ENCODE data around the gene PNPLA7.
A peak's percentile ranks its signal among the peaks of the same experiment; 100 is the strongest.

The PNPLA7 gene

DNA sequence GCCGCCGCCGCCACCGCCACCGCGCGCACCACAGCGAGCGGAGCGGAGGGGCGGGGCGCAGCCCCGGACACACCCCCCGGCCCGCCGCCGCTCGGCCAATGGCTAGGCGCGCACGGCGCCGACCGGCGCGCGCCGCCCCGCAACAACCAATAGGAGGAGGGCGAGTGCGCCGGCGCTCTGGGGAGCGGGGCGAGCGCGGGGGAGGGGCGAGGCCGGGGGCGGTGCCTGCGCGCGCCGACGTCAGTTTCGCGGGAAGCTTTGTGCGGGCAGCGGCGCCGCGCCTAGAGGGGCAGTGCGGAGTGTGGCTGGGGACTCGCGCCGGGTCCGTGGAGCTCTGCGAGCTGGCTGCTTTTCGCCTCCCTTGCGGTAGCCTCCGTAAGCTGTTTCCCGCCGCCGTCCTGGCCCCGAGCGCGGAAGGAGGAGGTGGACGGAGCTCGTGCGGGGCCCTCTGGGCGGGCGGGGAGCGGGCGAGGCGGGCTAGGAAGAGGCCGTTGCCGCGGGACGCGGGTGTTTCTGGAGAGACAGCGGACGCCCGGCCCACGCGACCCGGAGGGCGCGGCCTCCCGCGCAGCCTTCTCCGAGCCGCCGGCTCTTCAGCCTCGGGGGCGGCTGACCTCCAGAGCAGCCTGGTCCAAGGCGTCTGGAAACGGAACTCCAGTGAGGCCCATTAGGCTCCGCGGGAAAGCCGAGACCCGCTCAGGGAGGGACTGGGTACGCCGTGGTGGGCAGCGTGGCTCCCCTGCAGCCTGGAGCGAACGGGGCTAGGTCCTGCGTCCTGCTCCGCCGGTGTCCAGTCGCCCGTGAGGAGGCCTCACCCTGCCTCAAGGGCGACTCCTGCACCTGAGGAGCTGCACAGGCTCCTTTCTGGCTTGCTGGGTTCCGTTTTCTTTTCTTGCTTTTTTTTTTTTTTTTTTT is 40.5 kb upstream of the PNPLA7 start, which contains the start of gene ZMYND19 (continued):
- TF ChIP-seq ZNF776 (tag by site-specific recombination; IDR thresholded peaks at IDR 0.05; ENCODE audit: borderline replicate concordance) (no peak), ZEB2 (tag by site-specific recombination; IDR thresholded peaks at IDR 0.05) (peak; percentile 64; the same call in 1 of the 2 replicates), HOXA7 (CRISPR knock-in tag; IDR thresholded peaks at IDR 0.05; ENCODE audit: borderline replicate concordance) (no peak), MYNN (tag by site-specific recombination; IDR thresholded peaks at IDR 0.05; ENCODE audit: borderline replicate concordance) (no peak), ZNF473 (tag by site-specific recombination; IDR thresholded peaks at IDR 0.05) (no peak), KLF9 (tag by site-specific recombination; IDR thresholded peaks at IDR 0.05; ENCODE audit: low read depth) (peak; percentile 65; the same call in 1 of the 2 replicates), ZNF16 (tag by site-specific recombination; IDR thresholded peaks at IDR 0.05; ENCODE audit: low read depth) (no peak), ZFHX2 (tag by site-specific recombination; conservative IDR thresholded peaks at IDR 0.05) (peak; percentile 73), ZNF600 (tag by site-specific recombination; IDR thresholded peaks at IDR 0.05) (peak; percentile 47; the same call in 1 of the 2 replicates), ZFP41 (tag by site-specific recombination; IDR thresholded peaks at IDR 0.05; ENCODE audit: borderline replicate concordance) (no peak), SP2 (tag by site-specific recombination; IDR thresholded peaks at IDR 0.05) (peak; percentile 68), ZNF24 (tag by site-specific recombination; IDR thresholded peaks at IDR 0.05) (peak; percentile 40; the same call in 1 of the 2 replicates), ZFP69B (tag by site-specific recombination; IDR thresholded peaks at IDR 0.05) (no peak), GLIS2 (tag by site-specific recombination; IDR thresholded peaks at IDR 0.05) (peak; percentile 96), ZNF610 (tag by site-specific recombination; IDR thresholded peaks at IDR 0.05; ENCODE audit: borderline replicate concordance) (peak; percentile 55; the same call in 1 of the 2 replicates), ZNF341 (tag by site-specific recombination; IDR thresholded peaks at IDR 0.05; ENCODE audit: low read depth) (no peak; the same call in 1 of the 2 replicates), ZNF785 (tag by site-specific recombination; IDR thresholded peaks at IDR 0.05) (peak; percentile 52; the same call in 1 of the 2 replicates), ZNF302 (tag by site-specific recombination; IDR thresholded peaks at IDR 0.05; ENCODE audit: low read depth) (no peak), ZNF548 (tag by site-specific recombination; IDR thresholded peaks at IDR 0.05) (no peak), ZNF555 (tag by site-specific recombination; conservative IDR thresholded peaks at IDR 0.05) (no peak), ZBTB21 (tag by site-specific recombination; IDR thresholded peaks at IDR 0.05) (no peak)
- TF ChIP-seq, protein P1, sequence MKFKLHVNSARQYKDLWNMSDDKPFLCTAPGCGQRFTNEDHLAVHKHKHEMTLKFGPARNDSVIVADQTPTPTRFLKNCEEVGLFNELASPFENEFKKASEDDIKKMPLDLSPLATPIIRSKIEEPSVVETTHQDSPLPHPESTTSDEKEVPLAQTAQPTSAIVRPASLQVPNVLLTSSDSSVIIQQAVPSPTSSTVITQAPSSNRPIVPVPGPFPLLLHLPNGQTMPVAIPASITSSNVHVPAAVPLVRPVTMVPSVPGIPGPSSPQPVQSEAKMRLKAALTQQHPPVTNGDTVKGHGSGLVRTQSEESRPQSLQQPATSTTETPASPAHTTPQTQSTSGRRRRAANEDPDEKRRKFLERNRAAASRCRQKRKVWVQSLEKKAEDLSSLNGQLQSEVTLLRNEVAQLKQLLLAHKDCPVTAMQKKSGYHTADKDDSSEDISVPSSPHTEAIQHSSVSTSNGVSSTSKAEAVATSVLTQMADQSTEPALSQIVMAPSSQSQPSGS (tag by site-specific recombination; IDR thresholded peaks at IDR 0.05; ENCODE audit: low read depth) = no peak
- TF ChIP-seq, protein P2, sequence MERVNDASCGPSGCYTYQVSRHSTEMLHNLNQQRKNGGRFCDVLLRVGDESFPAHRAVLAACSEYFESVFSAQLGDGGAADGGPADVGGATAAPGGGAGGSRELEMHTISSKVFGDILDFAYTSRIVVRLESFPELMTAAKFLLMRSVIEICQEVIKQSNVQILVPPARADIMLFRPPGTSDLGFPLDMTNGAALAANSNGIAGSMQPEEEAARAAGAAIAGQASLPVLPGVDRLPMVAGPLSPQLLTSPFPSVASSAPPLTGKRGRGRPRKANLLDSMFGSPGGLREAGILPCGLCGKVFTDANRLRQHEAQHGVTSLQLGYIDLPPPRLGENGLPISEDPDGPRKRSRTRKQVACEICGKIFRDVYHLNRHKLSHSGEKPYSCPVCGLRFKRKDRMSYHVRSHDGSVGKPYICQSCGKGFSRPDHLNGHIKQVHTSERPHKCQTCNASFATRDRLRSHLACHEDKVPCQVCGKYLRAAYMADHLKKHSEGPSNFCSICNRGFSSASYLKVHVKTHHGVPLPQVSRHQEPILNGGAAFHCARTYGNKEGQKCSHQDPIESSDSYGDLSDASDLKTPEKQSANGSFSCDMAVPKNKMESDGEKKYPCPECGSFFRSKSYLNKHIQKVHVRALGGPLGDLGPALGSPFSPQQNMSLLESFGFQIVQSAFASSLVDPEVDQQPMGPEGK (tag by site-specific recombination; IDR thresholded peaks at IDR 0.05) = peak; percentile 69
- TF ChIP-seq, protein P3, sequence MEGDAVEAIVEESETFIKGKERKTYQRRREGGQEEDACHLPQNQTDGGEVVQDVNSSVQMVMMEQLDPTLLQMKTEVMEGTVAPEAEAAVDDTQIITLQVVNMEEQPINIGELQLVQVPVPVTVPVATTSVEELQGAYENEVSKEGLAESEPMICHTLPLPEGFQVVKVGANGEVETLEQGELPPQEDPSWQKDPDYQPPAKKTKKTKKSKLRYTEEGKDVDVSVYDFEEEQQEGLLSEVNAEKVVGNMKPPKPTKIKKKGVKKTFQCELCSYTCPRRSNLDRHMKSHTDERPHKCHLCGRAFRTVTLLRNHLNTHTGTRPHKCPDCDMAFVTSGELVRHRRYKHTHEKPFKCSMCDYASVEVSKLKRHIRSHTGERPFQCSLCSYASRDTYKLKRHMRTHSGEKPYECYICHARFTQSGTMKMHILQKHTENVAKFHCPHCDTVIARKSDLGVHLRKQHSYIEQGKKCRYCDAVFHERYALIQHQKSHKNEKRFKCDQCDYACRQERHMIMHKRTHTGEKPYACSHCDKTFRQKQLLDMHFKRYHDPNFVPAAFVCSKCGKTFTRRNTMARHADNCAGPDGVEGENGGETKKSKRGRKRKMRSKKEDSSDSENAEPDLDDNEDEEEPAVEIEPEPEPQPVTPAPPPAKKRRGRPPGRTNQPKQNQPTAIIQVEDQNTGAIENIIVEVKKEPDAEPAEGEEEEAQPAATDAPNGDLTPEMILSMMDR (tag by site-specific recombination; IDR thresholded peaks at IDR 0.05) = peak; percentile 25
- TF ChIP-seq, protein P4, sequence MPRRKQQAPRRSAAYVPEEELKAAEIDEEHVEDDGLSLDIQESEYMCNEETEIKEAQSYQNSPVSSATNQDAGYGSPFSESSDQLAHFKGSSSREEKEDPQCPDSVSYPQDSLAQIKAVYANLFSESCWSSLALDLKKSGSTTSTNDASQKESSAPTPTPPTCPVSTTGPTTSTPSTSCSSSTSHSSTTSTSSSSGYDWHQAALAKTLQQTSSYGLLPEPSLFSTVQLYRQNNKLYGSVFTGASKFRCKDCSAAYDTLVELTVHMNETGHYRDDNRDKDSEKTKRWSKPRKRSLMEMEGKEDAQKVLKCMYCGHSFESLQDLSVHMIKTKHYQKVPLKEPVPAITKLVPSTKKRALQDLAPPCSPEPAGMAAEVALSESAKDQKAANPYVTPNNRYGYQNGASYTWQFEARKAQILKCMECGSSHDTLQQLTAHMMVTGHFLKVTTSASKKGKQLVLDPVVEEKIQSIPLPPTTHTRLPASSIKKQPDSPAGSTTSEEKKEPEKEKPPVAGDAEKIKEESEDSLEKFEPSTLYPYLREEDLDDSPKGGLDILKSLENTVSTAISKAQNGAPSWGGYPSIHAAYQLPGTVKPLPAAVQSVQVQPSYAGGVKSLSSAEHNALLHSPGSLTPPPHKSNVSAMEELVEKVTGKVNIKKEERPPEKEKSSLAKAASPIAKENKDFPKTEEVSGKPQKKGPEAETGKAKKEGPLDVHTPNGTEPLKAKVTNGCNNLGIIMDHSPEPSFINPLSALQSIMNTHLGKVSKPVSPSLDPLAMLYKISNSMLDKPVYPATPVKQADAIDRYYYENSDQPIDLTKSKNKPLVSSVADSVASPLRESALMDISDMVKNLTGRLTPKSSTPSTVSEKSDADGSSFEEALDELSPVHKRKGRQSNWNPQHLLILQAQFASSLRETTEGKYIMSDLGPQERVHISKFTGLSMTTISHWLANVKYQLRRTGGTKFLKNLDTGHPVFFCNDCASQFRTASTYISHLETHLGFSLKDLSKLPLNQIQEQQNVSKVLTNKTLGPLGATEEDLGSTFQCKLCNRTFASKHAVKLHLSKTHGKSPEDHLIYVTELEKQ (tag by site-specific recombination; IDR thresholded peaks at IDR 0.05; ENCODE audit: borderline replicate concordance) = no peak
- TF ChIP-seq, protein P5, sequence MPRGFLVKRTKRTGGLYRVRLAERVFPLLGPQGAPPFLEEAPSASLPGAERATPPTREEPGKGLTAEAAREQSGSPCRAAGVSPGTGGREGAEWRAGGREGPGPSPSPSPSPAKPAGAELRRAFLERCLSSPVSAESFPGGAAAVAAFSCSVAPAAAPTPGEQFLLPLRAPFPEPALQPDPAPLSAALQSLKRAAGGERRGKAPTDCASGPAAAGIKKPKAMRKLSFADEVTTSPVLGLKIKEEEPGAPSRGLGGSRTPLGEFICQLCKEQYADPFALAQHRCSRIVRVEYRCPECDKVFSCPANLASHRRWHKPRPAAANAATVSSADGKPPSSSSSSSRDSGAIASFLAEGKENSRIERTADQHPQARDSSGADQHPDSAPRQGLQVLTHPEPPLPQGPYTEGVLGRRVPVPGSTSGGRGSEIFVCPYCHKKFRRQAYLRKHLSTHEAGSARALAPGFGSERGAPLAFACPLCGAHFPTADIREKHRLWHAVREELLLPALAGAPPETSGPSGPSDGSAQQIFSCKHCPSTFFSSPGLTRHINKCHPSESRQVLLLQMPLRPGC (tag by site-specific recombination; IDR thresholded peaks at IDR 0.05) = peak; percentile 37; the same call in 1 of the 2 replicates
- TF ChIP-seq, protein P6, sequence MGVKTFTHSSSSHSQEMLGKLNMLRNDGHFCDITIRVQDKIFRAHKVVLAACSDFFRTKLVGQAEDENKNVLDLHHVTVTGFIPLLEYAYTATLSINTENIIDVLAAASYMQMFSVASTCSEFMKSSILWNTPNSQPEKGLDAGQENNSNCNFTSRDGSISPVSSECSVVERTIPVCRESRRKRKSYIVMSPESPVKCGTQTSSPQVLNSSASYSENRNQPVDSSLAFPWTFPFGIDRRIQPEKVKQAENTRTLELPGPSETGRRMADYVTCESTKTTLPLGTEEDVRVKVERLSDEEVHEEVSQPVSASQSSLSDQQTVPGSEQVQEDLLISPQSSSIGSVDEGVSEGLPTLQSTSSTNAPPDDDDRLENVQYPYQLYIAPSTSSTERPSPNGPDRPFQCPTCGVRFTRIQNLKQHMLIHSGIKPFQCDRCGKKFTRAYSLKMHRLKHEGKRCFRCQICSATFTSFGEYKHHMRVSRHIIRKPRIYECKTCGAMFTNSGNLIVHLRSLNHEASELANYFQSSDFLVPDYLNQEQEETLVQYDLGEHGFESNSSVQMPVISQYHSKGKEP (tag by site-specific recombination; IDR thresholded peaks at IDR 0.05) = no peak

Measured in HEK293 (cell line).